ENCODE measurements around the gene ANKK1.
A peak's percentile ranks its signal among the peaks of the same experiment; 100 is the strongest.

ANKK1 gene

DNA sequence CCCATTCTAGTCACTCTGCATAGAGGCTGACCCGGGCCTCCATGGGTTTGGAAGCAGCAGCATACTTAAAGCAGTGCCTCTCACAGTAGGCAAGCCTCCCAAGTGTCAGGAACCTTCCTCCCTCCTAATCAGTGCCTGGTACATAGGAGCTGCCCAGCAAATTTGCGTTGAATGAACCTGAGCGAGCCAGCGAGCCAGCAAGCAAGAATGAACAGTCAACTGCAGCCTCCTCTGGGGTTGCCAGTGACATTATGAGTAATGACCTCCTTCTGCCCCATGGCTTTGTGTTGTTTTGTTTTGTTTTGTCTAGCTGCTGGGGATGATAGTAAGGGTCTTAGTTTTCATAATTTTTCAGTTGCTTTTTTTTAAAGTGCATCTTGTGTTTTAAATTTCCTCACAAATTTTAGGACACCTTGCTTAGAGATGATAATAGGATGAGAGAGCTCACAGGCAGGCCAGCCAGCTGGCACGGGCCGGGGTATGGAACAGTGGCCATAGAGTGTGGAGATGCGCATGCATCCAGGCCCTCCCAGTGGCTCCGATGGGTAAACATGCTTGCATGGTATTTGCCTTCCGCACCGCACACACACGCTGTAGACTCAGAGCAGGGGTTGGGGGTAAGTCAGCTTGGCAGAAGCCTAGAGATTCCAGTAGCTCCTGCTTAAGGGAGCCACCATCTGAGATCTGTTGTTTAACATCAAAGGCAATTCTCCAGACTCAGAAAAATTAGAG lies 37.1 kb upstream of the ANKK1 start:
- Histone ChIP-seq H3K4me3 (ENCODE audit: low read depth, low read length) (no peak overlapping the region), H3K9me3 (ENCODE audit: control insufficient read depth, insufficient read depth, low read depth, low read length) (no peaks in the 10 kb centered on the region), H3K36me3 (ENCODE audit: control insufficient read depth in 2 of 2, insufficient read depth in 1 of 2, low read length in 2 of 2) (peaks cover 0 to 19% of the 10 kb centered on the region in 2 experiments; a peak in 1 of 3 replicates), H3K4me1 (ENCODE audit: control insufficient read depth, insufficient read depth, low read length) (no peaks in the 10 kb centered on the region), H3K27ac (ENCODE audit: extremely low read depth, low read depth, low read length) (no peak overlapping the region)
- 0 out of 2 replicates have a peak, but pooled peaks have one; percentile 47 for TF ChIP-seq ZFHX2 (tag by site-specific recombination; conservative IDR thresholded peaks at IDR 0.05)
- TF ChIP-seq, protein P1, sequence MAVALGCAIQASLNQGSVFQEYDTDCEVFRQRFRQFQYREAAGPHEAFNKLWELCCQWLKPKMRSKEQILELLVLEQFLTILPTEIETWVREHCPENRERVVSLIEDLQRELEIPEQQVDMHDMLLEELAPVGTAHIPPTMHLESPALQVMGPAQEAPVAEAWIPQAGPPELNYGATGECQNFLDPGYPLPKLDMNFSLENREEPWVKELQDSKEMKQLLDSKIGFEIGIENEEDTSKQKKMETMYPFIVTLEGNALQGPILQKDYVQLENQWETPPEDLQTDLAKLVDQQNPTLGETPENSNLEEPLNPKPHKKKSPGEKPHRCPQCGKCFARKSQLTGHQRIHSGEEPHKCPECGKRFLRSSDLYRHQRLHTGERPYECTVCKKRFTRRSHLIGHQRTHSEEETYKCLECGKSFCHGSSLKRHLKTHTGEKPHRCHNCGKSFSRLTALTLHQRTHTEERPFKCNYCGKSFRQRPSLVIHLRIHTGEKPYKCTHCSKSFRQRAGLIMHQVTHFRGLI (tag by site-specific recombination; IDR thresholded peaks at IDR 0.05): no peak
- no peak for TF ChIP-seq WT1 (tag by site-specific recombination; IDR thresholded peaks at IDR 0.05)
- no peak for TF ChIP-seq ZNF175 (tag by site-specific recombination; IDR thresholded peaks at IDR 0.05)
- ChIA-PET CTCF (no interaction called here), POLR2A (no interaction called here)

DNA sequence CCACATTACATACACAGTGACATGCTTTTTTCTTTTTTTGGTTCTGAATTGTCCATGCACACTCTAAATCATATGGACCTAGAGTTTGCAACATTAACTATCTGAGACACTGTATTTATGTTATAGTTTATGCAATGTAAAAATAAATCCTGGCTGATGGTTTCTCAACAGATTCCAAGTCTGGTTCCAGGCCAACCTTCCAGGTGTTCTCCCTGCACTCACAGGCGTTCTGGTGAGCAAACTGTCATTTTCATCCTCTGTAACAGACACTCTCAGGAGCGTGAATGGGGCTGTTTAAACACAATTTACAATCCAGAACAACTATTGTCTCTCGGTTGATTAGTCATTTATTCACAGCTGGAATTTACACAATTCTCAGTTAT lies 36.5 kb upstream of the ANKK1 start:
- H3K9me3 ChIP-seq (ENCODE audit: control insufficient read depth, insufficient read depth, low read depth, low read length): no peaks in the 10 kb centered on the region
- H3K27ac ChIP-seq (ENCODE audit: extremely low read depth, low read depth, low read length): no peak overlapping the region
- H3K4me1 ChIP-seq (ENCODE audit: control insufficient read depth, insufficient read depth, low read length): no peaks in the 10 kb centered on the region
- CTCF ChIA-PET: no interaction called here
- POLR2A ChIA-PET: no interaction called here
- peaks cover 0 to 22% of the 10 kb centered on the region in 2 experiments; a peak in 1 of 3 replicates for H3K36me3 ChIP-seq (ENCODE audit: control insufficient read depth in 2 of 2, insufficient read depth in 1 of 2, low read length in 2 of 2)
- H3K4me3 ChIP-seq (ENCODE audit: low read depth, low read length): no peak overlapping the region
- TF ChIP-seq FEZF1 (tag by site-specific recombination; IDR thresholded peaks at IDR 0.05) (no peak), SP7 (tag by site-specific recombination; IDR thresholded peaks at IDR 0.05) (no peak), TCF7L2 (IDR thresholded peaks at IDR 0.05; ENCODE audit: borderline replicate concordance, low read depth, low read length) (no peak), ZNF341 (tag by site-specific recombination; IDR thresholded peaks at IDR 0.05; ENCODE audit: low read depth) (no peak), IKZF3 (tag by site-specific recombination; IDR thresholded peaks at IDR 0.05) (no peak), ZNF658 (tag by site-specific recombination; IDR thresholded peaks at IDR 0.05) (no peak), ZNF670 (tag by site-specific recombination; IDR thresholded peaks at IDR 0.05; ENCODE audit: low read depth) (no peak), ZNF10 (tag by site-specific recombination; IDR thresholded peaks at IDR 0.05) (no peak), ZNF354C (tag by site-specific recombination; IDR thresholded peaks at IDR 0.05; ENCODE audit: borderline replicate concordance, low read depth) (no peak), ZSCAN16 (tag by site-specific recombination; IDR thresholded peaks at IDR 0.05) (no peak)
- TF ChIP-seq, protein P2, sequence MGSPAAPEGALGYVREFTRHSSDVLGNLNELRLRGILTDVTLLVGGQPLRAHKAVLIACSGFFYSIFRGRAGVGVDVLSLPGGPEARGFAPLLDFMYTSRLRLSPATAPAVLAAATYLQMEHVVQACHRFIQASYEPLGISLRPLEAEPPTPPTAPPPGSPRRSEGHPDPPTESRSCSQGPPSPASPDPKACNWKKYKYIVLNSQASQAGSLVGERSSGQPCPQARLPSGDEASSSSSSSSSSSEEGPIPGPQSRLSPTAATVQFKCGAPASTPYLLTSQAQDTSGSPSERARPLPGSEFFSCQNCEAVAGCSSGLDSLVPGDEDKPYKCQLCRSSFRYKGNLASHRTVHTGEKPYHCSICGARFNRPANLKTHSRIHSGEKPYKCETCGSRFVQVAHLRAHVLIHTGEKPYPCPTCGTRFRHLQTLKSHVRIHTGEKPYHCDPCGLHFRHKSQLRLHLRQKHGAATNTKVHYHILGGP (tag by site-specific recombination; IDR thresholded peaks at IDR 0.05): no peak
- TF ChIP-seq, protein P3, sequence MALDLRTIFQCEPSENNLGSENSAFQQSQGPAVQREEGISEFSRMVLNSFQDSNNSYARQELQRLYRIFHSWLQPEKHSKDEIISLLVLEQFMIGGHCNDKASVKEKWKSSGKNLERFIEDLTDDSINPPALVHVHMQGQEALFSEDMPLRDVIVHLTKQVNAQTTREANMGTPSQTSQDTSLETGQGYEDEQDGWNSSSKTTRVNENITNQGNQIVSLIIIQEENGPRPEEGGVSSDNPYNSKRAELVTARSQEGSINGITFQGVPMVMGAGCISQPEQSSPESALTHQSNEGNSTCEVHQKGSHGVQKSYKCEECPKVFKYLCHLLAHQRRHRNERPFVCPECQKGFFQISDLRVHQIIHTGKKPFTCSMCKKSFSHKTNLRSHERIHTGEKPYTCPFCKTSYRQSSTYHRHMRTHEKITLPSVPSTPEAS (tag by site-specific recombination; IDR thresholded peaks at IDR 0.05): no peak
- TF ChIP-seq, protein P4, sequence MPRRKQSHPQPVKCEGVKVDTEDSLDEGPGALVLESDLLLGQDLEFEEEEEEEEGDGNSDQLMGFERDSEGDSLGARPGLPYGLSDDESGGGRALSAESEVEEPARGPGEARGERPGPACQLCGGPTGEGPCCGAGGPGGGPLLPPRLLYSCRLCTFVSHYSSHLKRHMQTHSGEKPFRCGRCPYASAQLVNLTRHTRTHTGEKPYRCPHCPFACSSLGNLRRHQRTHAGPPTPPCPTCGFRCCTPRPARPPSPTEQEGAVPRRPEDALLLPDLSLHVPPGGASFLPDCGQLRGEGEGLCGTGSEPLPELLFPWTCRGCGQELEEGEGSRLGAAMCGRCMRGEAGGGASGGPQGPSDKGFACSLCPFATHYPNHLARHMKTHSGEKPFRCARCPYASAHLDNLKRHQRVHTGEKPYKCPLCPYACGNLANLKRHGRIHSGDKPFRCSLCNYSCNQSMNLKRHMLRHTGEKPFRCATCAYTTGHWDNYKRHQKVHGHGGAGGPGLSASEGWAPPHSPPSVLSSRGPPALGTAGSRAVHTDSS (tag by site-specific recombination; IDR thresholded peaks at IDR 0.05): no peak
- TF ChIP-seq, protein P5, sequence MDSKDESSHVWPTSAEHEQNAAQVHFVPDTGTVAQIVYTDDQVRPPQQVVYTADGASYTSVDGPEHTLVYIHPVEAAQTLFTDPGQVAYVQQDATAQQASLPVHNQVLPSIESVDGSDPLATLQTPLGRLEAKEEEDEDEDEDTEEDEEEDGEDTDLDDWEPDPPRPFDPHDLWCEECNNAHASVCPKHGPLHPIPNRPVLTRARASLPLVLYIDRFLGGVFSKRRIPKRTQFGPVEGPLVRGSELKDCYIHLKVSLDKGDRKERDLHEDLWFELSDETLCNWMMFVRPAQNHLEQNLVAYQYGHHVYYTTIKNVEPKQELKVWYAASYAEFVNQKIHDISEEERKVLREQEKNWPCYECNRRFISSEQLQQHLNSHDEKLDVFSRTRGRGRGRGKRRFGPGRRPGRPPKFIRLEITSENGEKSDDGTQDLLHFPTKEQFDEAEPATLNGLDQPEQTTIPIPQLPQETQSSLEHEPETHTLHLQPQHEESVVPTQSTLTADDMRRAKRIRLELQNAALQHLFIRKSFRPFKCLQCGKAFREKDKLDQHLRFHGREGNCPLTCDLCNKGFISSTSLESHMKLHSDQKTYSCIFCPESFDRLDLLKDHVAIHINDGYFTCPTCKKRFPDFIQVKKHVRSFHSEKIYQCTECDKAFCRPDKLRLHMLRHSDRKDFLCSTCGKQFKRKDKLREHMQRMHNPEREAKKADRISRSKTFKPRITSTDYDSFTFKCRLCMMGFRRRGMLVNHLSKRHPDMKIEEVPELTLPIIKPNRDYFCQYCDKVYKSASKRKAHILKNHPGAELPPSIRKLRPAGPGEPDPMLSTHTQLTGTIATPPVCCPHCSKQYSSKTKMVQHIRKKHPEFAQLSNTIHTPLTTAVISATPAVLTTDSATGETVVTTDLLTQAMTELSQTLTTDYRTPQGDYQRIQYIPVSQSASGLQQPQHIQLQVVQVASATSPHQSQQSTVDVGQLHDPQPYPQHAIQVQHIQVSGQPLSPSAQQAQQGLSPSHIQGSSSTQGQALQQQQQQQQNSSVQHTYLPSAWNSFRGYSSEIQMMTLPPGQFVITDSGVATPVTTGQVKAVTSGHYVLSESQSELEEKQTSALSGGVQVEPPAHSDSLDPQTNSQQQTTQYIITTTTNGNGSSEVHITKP (tag by site-specific recombination; IDR thresholded peaks at IDR 0.05): no peak
- TF ChIP-seq, protein P6, sequence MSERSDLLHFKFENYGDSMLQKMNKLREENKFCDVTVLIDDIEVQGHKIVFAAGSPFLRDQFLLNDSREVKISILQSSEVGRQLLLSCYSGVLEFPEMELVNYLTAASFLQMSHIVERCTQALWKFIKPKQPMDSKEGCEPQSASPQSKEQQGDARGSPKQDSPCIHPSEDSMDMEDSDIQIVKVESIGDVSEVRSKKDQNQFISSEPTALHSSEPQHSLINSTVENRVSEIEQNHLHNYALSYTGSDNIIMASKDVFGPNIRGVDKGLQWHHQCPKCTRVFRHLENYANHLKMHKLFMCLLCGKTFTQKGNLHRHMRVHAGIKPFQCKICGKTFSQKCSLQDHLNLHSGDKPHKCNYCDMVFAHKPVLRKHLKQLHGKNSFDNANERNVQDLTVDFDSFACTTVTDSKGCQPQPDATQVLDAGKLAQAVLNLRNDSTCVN (tag by site-specific recombination; optimal IDR thresholded peaks at IDR 0.05): no peak
- TF ChIP-seq, protein P7, sequence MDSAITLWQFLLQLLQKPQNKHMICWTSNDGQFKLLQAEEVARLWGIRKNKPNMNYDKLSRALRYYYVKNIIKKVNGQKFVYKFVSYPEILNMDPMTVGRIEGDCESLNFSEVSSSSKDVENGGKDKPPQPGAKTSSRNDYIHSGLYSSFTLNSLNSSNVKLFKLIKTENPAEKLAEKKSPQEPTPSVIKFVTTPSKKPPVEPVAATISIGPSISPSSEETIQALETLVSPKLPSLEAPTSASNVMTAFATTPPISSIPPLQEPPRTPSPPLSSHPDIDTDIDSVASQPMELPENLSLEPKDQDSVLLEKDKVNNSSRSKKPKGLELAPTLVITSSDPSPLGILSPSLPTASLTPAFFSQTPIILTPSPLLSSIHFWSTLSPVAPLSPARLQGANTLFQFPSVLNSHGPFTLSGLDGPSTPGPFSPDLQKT (IDR thresholded peaks at IDR 0.05; ENCODE audit: borderline replicate concordance, low read depth, low read length): no peak

All from HEK293 (cell line).